Measurements from ENCODE around the gene C1R.

The C1R gene

DNA sequence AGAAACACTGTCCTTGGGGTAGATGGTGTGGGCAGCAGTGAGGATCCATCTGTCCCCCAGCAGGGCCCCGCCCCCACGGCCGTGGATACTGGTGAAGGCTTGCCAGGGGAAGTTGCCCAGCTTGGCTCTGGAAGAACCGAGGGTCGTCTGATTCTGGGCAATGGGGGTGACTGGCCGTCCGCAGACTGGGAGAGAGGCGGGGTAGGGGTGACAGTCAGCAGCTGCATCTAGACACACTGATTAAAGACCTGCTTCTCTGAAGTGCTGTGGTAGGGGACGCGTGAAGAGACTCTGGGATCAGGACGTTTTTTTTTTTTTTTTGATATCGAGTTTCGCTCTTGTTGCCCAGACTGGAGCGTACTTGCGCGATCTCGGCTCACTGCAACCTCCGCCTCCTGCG lies 4.7 kb upstream of the C1R start:
- DNase-seq (ENCODE audit: low spot score): no peak

DNA sequence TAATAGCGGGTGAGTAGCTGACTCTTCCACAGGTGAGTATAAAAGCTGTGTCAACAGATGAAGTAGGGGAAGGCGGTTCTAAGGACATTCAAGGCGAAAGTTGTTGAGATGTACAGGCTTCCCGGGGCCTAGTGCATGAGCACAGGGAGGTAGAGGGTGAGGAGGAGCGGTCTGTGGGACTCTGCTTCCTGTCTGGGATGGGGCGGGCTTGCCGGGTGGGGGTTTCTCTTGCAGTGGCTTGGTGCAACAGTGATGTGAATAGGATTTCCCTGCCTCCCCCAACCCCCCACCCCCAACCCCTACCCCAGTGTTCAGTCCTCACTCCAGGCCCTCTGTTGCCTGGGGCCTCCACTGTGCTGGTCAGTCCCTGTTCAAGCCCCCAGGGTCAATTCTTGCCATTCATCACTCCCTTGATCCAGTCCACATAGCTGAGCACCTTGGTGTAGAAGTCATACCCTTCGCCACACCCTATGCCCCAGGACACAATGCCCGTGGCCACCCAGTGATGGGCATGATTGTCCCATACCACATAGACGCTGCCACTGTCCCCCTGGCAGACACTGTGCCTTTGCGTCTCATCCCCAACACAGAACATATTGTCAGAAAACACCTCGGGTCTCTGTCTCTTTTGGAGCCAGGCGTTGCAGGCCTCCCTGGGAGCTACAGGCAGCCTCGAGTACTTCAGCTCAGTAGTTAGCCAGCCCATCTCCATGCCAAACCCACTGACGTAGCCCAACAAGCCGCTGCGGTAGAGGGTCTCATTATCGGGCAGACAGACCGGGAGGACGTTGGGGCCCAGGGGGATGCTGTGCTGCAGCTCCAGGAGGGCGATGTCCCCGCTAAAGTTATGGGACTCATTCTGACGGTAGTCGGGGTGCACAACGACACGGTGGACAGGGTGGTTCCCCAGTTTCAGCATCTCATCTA lies 4.0 kb upstream of the C1R start:
- no peak for DNase-seq (ENCODE audit: low spot score)

DNA sequence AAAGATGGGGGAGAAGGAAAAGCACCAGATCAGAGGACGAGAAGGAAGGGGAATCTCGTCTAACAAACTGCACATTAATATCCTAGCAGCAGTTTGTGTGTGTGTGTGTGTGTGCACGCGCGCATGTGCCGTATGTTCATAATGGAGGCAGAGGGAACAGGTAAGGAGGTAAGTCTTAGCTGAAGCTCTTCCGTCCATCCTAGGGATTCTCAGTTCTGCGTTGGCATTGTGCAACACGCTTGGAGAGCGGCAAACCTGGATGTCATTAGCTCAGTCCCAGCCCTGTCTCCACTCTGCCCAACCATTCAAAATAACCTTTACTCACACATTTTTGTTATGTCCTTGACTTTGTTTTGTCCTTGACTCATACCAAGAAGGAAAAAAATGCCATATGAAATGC lies 1.6 kb upstream of the C1R start:
- DNase-seq (ENCODE audit: low spot score): no peak

DNA sequence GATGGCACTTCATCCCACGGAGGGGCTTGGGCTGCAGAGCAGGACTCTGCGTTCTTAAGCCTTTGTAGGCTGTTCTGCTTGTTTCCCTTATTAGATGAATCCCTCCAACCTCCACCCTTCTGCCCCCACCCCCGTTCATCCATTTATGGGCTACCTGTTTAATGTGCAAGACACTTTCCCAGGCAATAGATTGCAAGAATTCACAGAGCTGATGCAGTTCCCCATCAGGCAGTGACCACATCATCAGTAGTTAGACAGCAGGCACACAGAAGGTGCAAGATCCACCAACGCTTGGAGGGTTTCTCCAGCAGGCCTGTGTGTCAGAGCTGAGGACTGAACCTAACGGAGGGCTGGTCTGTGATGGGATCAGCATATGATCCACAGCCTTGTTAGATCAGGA lies 1.2 kb upstream of the C1R start:
- DNase-seq (ENCODE audit: low spot score): no peak

DNA sequence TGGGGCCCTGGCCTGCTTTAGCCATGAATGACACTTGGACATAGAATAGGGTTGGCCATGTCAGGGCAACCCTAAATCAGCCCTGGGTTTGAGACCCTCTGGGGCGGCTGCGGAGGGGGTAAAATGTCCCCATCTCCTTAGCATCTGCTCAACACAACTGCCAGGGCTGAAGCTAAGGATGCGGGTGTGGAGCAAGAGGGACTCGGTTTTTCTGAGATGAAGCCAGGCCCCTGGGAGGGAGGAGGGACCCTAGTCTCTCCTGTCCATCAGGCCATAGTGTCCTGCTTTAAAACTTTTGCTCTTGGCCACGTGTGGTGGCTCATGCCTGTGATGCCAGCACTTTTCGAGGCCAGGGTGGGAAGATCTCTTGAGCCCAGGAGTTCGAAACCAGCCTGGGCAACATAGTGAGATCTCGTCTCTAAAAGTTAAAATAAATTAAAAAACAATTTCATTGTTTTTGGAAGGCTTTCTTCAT lies 778 bp upstream of the C1R start:
- DNase-seq (ENCODE audit: low spot score): no peak

DNA sequence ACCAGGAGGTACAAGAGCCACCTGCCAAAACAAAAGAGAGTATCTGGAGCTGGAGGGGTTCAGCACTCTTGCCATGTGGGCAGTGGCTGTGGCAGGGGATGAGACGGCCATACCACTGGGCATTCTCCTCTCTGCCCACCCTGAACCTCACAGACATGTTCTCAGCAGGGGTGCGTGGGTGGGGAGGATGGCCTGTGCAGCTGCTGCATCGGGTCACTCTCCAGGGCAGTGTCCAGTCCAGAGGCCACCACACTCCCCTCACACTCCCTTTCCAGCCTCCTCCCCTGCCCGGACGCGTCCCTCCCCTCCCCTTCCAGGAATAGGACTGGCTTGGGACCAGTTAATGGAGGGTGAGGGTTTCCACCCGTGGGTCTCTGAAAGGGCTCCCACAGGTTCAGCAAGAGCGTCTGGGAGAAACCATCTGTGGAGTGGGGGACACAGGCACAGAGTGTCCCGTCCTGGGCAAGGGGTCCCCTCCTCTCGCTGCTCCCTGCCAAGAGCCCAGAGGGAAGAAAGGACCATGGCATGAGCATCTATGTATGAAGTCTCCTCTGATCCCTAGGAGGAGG lies 501 bp downstream of the C1R start:
- DNase-seq (ENCODE audit: low spot score): no peak

DNA sequence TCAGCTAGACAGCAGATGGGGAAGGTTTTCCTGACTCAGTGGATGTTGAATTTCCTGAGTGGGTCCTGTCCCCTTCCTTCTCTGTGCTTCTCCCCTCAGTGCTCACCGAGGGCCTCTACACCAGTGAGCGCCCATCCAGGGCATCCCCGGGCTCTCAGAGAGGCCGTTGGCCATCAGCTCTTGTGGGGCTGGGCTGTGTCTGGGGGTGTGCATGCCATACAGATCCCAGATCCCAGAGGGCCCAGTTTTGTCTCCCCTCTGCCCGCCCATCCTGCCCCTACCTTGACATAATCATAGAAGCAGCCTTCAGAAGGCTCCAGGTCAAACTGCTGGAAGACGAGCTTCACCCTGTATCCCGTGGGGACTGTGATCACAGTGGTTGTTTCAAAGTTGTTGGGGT lies 1.1 kb downstream of the C1R start:
- no peak for DNase-seq (ENCODE audit: low spot score)

DNA sequence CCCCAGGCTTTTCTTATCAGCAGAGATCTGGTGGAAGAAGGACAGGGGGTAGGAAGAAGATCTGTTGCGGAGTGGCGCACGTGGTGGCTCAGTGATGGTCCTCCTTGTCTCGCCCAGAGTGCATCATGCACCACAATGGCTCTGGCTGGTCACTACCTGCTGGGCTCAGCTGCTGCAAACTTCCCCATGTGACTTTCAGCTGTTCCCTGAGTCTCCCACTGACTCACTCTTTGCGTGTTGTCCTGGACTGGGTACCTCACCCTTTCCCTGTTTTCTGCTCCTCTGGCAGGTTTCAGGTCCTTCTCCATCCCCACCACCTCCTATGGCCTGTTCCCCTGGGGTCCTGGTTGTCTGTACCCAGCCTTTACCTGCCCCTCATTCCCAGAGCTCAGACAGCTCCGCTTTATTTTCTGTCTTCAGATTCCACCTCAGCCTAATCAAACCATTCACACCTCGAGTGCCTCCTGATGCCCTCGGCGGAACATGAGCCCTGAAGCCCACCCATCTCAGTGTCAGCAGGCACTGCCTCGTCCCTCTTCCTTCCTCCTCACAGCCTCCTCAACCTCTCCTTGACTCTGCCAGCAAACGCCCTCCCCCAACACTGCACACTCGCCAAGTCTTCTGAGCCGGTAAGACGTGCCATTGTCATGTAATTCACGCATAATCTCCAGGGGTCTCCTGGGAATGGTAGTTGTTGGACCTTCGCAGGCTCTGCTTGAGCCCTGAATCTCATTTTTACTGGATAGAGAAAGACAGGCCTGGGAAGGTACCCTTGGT lies 1.8 kb downstream of the C1R start:
- no peak for DNase-seq (ENCODE audit: low spot score)

GRCh38 chr12:7089196-7089871 lies 2.9 kb downstream of the C1R start:
- no peak for DNase-seq (ENCODE audit: low spot score)

DNA sequence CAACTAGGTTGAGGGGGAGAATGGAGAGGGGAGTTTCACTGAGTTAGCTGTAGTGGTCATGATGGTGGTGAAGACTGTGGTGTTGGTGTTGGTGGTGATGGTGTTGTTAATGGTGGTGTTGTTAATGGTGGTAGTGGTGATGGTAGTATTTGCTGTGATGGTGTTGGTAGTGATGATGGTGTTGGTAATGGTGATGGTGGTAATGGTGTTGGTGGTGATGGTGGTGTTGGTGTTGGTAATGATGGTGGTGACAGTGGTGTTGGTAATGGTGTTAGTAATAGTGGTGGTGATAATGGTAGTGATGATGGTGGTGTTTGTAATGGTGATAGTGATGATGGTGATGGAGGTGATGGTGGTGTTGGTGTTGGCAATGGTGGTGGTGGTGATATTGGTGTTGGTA lies 9.1 kb downstream of the C1R start:
- DNase-seq (ENCODE audit: low spot score): no peak

DNA sequence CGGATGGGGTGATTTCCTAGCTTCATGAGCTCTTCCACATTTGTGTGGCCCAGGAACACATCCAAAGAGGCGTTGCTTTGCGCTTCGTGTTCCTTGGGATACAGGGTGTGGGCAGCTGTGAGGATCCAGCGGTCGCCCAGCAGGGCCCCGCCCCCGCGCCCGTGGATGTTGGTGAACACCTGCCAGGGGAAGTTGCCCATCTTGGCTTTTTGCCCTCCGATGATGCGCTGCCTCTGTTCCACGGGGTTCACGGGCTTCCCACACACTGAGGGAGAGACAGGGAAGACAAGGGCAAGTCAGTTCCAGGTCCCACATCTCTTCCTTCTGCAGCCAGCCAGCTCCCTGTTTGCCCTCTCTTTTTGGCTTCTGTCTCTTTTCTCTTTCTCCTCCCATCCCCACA lies 11.2 kb downstream of the C1R start:
- DNase-seq (ENCODE audit: low spot score): no peak

- DNase-seq (ENCODE audit: low spot score): no peak
Observed at GRCh38 chr12:7079826-7080125, 12.5 kb downstream of the C1R start.

- DNase-seq (ENCODE audit: low spot score): no peak
Observed at GRCh38 chr12:7078163-7078562, 14.1 kb downstream of the C1R start.

DNA sequence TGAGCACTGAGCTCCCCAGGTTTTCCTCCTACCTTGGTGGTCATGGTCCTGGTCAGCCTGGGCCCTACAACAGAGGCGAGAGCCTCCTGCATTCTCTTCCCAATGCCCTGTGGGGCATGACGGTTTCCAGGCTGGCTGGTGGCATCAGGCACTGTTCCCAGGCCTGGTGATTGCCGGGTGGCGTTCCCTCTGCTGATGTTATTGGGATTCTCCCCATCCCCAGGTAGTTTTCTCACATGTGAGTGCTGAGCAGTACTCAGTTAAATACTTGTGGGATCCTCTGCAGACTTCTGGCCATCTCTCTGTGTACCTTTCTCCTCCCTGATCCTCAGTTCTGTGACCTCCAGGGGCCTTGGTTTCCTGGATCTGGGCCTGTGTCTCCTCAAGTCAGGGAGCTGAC lies 15.8 kb downstream of the C1R start:
- no peak for DNase-seq (ENCODE audit: low spot score)

DNA sequence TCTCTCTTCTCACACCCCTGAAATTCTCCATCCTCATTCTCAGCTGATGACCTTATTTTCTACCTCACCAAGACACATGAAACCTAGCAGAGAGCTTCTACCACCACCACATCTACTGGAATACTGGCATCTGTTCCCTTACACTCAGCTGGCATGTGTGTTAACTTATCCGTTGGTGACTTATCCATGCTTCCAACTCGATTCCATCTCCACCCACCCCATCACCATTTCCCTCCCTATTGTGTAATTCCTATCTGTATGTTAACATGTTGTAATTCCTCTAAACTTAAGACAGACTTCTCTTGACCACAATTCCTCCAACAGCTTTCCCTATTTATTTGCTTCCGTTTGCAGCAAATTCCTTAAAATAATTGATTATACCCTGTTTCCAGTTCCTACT lies 16.3 kb downstream of the C1R start:
- no peak for DNase-seq (ENCODE audit: low spot score)

- DNase-seq (ENCODE audit: low spot score): no peak
Observed at GRCh38 chr12:7075518-7075917, 16.7 kb downstream of the C1R start.

DNA sequence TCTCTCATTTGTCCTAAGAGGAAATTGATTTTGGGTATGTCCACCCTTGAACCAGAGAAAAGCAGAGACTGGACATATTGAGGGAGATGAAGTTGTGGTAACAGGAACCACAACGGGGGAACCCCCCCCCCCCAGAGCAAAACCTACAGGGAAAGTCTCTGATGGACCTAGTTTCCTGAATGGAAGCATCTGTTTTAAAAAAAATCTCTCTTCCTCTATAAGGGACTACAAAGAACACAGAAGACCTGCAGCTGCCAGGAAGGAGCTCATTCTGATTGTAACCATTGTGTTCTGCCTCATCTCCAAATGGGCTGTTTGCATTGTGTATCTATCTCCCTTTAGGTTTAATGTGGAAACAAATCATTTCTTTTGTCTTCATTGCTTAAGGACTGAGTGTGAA lies 18.3 kb downstream of the C1R start:
- no peak for DNase-seq (ENCODE audit: low spot score)

DNA sequence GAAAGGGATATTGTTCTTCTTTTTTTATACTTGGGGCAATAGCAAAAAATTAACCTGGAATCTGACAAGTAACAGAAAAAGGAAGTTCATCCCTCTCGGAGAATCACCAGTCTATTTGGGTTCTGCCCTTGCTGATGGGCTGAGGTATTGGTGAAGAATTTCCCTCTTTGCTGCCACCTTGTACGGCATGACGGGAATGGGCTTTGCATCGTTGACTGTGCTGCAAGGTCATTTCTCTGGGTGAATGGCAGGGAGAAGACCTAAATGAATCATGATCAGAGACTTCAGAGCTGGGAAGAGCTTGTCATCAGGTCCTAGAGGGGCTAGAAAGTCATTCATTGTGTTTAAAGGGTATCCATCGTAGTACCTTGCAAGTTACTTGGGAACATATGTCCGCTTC lies 19.7 kb downstream of the C1R start:
- DNase-seq (ENCODE audit: low spot score): no peak

- DNase-seq (ENCODE audit: low spot score): no peak
Observed at GRCh38 chr12:7072035-7072434, 20.2 kb downstream of the C1R start.

DNA sequence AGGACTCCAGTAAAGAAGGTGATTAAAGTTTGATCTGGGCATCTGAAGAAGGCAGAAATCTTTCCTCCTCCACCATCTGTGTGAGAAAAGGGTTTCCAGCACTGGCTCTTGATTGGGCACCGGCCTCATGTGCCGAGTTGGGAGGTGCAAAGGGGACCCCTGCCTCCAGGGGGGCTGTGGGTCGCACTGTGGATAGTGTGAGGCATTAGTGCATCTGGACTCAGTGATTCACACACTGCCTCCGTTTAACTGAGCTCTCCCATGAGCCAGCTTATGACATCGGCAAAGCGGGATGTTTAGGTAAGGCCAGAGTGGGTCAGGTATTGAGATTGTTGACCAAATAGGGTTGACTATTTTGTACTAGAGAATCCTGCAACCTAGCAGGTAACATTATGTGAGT lies 22.9 kb downstream of the C1R start:
- no peak for DNase-seq (ENCODE audit: low spot score)

DNA sequence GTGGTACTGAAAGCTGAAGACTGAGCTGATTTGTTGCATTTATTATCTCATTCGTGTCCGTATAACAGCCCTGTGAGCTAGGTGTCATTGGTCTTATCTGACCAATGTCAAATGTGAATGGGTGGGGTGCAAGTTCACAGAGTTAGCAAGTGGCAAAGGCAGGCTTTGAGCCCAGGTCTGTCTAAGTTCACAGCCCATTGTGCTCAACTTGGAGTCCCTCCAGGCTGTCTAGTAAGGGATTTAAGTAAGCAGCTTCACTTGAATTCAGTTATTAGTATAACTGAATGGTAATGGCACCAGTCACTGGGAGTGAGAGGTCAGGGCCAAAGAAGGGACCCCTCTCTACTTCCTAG lies 23.3 kb downstream of the C1R start:
- no peak for DNase-seq (ENCODE audit: low spot score)

DNA sequence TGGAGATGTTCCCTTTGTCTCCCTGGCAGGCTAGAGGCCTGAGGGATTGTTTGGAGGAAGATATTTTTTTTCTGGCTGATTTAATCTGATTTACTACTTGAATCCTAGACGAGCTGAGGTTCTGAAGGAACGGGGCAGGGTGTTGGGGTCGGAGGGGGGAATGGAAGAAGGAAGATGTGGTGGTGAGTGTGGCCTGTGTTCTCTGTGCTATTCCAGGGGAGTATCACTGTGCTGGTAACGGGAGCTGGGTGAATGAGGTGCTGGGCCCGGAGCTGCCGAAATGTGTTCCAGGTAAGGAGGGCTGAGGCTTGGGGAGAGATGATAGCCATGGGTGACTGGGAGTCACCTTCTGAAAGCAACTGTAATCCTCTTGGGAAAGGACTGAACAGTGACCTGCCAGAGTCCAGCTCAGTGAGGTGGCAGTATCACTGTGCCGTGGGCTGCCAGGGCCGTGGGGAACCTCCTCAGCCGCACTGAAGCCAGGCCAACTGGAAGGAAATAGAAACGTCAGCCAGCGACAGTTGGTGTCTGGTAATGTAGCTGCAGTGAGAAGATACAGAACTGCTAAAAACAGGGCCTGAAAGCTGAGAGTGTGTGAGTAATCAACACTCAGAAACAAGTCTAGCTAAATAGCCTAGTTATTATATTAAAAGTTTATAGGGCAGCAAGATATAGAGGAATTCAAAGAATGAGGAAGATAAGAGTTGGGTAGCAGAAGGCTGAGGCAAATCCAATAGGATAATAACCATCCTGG lies 23.8 kb downstream of the C1R start:
- no peak for DNase-seq (ENCODE audit: low spot score)

Measured in CD4-positive, alpha-beta T cell treated with Interleukin-2 at 100 ng/mL for 4 hours (primary cell).